HG03064 (cell line): ENCODE measurements around the gene CD320.

Experiments
- ATAC-seq: cut with Tn5 transposase; IDR thresholded peaks from one replicate; pipeline ENCODE4 v1.9.1; 2021; ENCODE audit warnings: low read depth; ENCODE audit not compliant: unreplicated experiment

CD320 gene

DNA sequence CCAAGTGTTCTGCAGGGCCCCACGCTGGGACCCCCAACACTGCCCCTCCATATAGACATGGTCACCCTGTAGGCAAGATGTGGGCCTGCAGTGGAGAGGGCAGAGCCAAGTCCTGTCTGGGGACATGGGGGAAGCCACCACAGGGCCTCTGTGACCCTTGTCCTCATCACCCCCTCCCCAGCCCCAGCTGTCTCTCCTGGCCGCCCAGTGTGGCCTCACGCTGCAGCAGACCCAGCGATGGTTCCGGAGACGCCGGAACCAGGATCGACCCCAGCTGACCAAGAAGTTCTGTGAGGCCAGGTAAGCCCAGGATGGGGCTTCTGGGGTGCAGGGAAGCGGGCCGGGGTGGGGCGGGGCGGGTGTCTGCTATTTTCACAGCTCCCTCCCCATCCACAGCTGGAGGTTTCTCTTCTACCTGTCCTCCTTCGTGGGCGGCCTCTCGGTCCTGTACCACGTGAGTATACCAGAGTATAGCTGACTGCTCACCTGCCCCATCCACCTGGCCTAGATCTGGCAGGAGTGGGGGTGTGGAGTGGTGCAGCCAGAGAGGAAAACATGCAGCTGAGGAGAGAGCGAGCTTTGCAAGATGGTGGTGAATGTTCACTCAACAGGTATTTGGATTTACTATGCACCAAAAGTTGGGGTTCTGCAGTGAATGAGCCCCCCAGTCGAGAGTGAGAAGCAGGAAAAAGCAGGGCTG lies 52.6 kb downstream of the CD320 start:
- ATAC-seq: no peak

- ATAC-seq: no peak
Measured at GRCh38 chr19:8254286-8255001, 53.7 kb downstream of the CD320 start.

- ATAC-seq: no peak
Measured at GRCh38 chr19:8253678-8254077, 54.5 kb downstream of the CD320 start.

DNA sequence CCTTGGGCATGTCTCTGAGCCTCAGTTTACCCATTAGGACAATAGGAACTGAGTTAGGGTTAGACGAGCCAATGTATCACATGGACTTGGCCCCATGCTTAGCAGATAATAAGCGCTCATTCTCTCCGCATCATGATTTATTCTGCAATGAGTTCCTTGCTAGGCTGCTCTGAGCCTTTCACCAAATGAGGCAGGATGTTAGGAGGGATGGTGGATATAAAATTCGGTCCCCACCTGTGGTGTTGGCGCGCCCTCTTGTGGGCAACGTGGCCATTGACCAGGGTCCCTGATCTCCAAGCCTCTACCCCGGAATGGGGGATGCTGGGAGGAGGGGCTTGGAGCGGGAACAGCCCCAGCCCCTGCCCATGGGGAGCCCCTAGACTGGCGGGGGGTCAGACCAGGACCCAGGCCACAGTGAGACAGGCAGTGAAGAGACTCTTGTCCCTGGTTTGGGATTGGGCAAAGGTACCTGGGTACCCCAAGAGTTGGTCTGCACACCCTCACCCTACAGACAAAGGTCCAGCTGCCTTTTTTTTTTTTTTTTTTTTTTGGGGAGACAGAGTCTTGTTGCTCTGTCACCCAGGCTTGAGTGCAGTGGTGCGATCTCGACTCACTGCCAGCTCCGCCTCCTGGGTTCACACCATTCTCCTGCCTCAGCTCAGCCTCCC lies 55.1 kb downstream of the CD320 start:
- no peak for ATAC-seq
